SU-DHL-6 (cell line): ENCODE measurements around the gene VCAN.

Experiments used
- H2AFZ ChIP-seq: fragments of 200-600 bp; sonication (generic); 2 replicates; pipeline ENCODE4 v1.6.1; 2014; ENCODE audit warnings: low read depth, mild to moderate bottlenecking, moderate library complexity, mixed read lengths, antibody characterized with exemption, low read length; ENCODE audit not compliant: severe bottlenecking
- H3F3A ChIP-seq: fragments of 200-600 bp; shearing (Covaris generic); 2 replicates; pipeline ENCODE4 v1.6.0; 2016; ENCODE audit warnings: antibody characterized with exemption, mild to moderate bottlenecking; ENCODE audit not compliant: insufficient read depth
- H3K27ac ChIP-seq: fragments of 200-600 bp; sonication (generic); 2 replicates; pipeline ENCODE4 v1.5.1; 2016; ENCODE audit warnings: low read depth, mild to moderate bottlenecking, low read length, moderate library complexity, mixed read lengths
- H3K27me3 ChIP-seq: fragments of 200-600 bp; sonication (generic), shearing (Covaris generic); 2 replicates; pipeline ENCODE4 v1.6.0; 2014; ENCODE audit warnings: mild to moderate bottlenecking, low read length
- H3K36me3 ChIP-seq: fragments of 200-600 bp; sonication (generic); 2 replicates; pipeline ENCODE4 v1.6.1; 2014; ENCODE audit warnings: mild to moderate bottlenecking, low read length, mixed read lengths
- H3K4me2 ChIP-seq: fragments of 300-600, 200-600 bp; shearing (Covaris generic), sonication (generic); 2 replicates; pipeline ENCODE4 v1.6.0; 2014; ENCODE audit warnings: low read length, low read depth, mild to moderate bottlenecking; ENCODE audit not compliant: poor library complexity, severe bottlenecking
- H3K4me3 ChIP-seq: fragments of 200-600 bp; sonication (generic); 2 replicates; pipeline ENCODE4 v1.5.1; 2014; ENCODE audit warnings: antibody characterized with exemption, low read length, mild to moderate bottlenecking, mixed read lengths; ENCODE audit not compliant: insufficient read depth, poor library complexity, severe bottlenecking
- H3K79me2 ChIP-seq: fragments of 200-600 bp; sonication (generic); 2 replicates; pipeline ENCODE4 v1.6.1; 2014; ENCODE audit warnings: mild to moderate bottlenecking, low read length, moderate library complexity; ENCODE audit not compliant: insufficient read depth
- H3K9ac ChIP-seq: fragments of 200-600 bp; sonication (generic); 2 replicates; pipeline ENCODE4 v1.7.0; 2014; ENCODE audit warnings: mild to moderate bottlenecking, low read length
- H3K9me2 ChIP-seq: fragments of 200-600 bp; sonication (generic); replicated peaks from 2 replicates; pipeline ENCODE4 v1.6.1; 2014; ENCODE audit warnings: low read length; ENCODE audit not compliant: insufficient read depth
- H3K9me3 ChIP-seq: fragments of 200-600 bp; sonication (generic); 2 replicates; pipeline ENCODE4 v1.6.1; 2014; ENCODE audit warnings: low read length, mixed read lengths; ENCODE audit not compliant: insufficient read depth
- H4K20me1 ChIP-seq: fragments of 200-600 bp; sonication (generic); 2 replicates; pipeline ENCODE4 v1.6.1; 2014; ENCODE audit warnings: low read depth, mild to moderate bottlenecking, antibody characterized with exemption, low read length, moderate library complexity, mixed read lengths
- CTCF ChIP-seq: fragments of 200-600 bp; sonication (generic); IDR thresholded peaks from one replicate; pipeline ENCODE4 v1.5.1; 2017; ENCODE audit warnings: antibody characterized with exemption, mild to moderate bottlenecking, low read length, moderate library complexity; ENCODE audit not compliant: insufficient read depth, poor library complexity, severe bottlenecking
- EZH2phosphoT487 ChIP-seq: fragments of 200-600 bp; sonication (generic), shearing (Covaris generic); conservative IDR thresholded peaks from 2 replicates; pipeline ENCODE4 v1.6.1; 2018; ENCODE audit warnings: mild to moderate bottlenecking, antibody characterized with exemption, low read length, moderate library complexity, mixed read lengths

Gene VCAN

GRCh38 chr5:83548581-83548980 lies 77.0 kb downstream of the VCAN start:
- Histone ChIP-seq H3K9me2 (no peaks in the 10 kb centered on the region), H3K27ac (no peak overlapping the region), H3K9ac (no peak overlapping the region), H3K9me3 (no peaks in the 10 kb centered on the region; the same call in 1 of the 2 replicates), H3K4me2 (no peak overlapping the region), H3K36me3 (no peaks in the 10 kb centered on the region), H3K4me3 (no peak overlapping the region), H2AFZ (no peak overlapping the region), H3K27me3 (no peaks in the 10 kb centered on the region), H3K79me2 (no peaks in the 10 kb centered on the region), H4K20me1 (no peaks in the 10 kb centered on the region), H3F3A (no peaks in the 10 kb centered on the region)
- no peak for TF ChIP-seq EZH2phosphoT487
- no peak for TF ChIP-seq CTCF

- no peaks in the 10 kb centered on the region for H3K36me3 ChIP-seq
- no peak overlapping the region for H3K4me3 ChIP-seq
- no peaks in the 10 kb centered on the region for H4K20me1 ChIP-seq
- no peak overlapping the region for H3K9ac ChIP-seq
- H3K79me2 ChIP-seq: no peaks in the 10 kb centered on the region
- H3K9me3 ChIP-seq: no peaks in the 10 kb centered on the region; the same call in 1 of the 2 replicates
- no peak overlapping the region for H3K4me2 ChIP-seq
- no peak overlapping the region for H2AFZ ChIP-seq
- H3K27ac ChIP-seq: no peak overlapping the region
- no peaks in the 10 kb centered on the region for H3K27me3 ChIP-seq
- no peak for TF ChIP-seq CTCF
- TF ChIP-seq EZH2phosphoT487: no peak
- H3K9me2 ChIP-seq: no peaks in the 10 kb centered on the region
- no peaks in the 10 kb centered on the region for H3F3A ChIP-seq
These were observed 77.5 kb downstream of the VCAN start for GRCh38 chr5:83549076-83549475.

- no peak overlapping the region for H3K4me3 ChIP-seq
- TF ChIP-seq CTCF: no peak
- TF ChIP-seq EZH2phosphoT487: no peak
- H3K79me2 ChIP-seq: no peaks in the 10 kb centered on the region
- no peak overlapping the region for H2AFZ ChIP-seq
- no peaks in the 10 kb centered on the region for H3F3A ChIP-seq
- H3K4me2 ChIP-seq: no peak overlapping the region
- H3K9me3 ChIP-seq: no peaks in the 10 kb centered on the region; the same call in 1 of the 2 replicates
- no peaks in the 10 kb centered on the region for H3K27me3 ChIP-seq
- H3K36me3 ChIP-seq: no peaks in the 10 kb centered on the region
- H3K9ac ChIP-seq: no peak overlapping the region
- H3K27ac ChIP-seq: no peak overlapping the region
- H3K9me2 ChIP-seq: no peaks in the 10 kb centered on the region
- H4K20me1 ChIP-seq: no peaks in the 10 kb centered on the region
These were observed 78.1 kb downstream of the VCAN start for GRCh38 chr5:83549674-83550073.
